Neural progenitor cell (in vitro differentiated cells): Measurements from ENCODE around the gene FAM83B. TPM values are rescaled to one million over a fixed set of nuclear protein-coding genes. Genes with fewer than 3 reads are reported as not detected.

Experiments used
- DNase-seq: peaks from one replicate; pipeline ENCODE4 v3.0.0-alpha.2; 2016; ENCODE audit warnings: low spot score
- H2AFZ ChIP-seq: fragments of 200-600 bp; sonication (generic); replicated peaks from 2 replicates; pipeline ENCODE4 v1.6.1; 2016; ENCODE audit warnings: antibody characterized with exemption
- H3F3A ChIP-seq: fragments of 200-600 bp; sonication (generic); 2 replicates; pipeline ENCODE4 v1.6.1; 2016; ENCODE audit warnings: antibody characterized with exemption, low read depth
- H3K27ac ChIP-seq: fragments of 200-600 bp; sonication (generic); 2 replicates; pipeline ENCODE4 v1.5.1; 2016; ENCODE audit warnings: mild to moderate bottlenecking
- H3K27me3 ChIP-seq: fragments of 200-600 bp; sonication (generic); 2 replicates; pipeline ENCODE4 v1.6.1; 2016; ENCODE audit warnings: mild to moderate bottlenecking, moderate library complexity
- H3K36me3 ChIP-seq: fragments of 200-600 bp; sonication (generic); 2 replicates; pipeline ENCODE4 v1.5.1; 2016
- H3K4me1 ChIP-seq: fragments of 200-600 bp; sonication (generic); 2 replicates; pipeline ENCODE4 v1.6.1; 2016; ENCODE audit warnings: mixed run types
- H3K4me2 ChIP-seq: fragments of 200-600 bp; sonication (generic); 2 replicates; pipeline ENCODE4 v1.6.1; 2016
- H3K4me3 ChIP-seq: fragments of 200-600 bp; sonication (generic); 2 replicates; pipeline ENCODE4 v1.5.1; 2016
- H3K79me2 ChIP-seq: fragments of 200-600 bp; sonication (generic); 2 replicates; pipeline ENCODE4 v1.6.1; 2016; ENCODE audit warnings: low read depth
- H3K9ac ChIP-seq: fragments of 200-600 bp; sonication (generic); 2 replicates; pipeline ENCODE4 v1.6.1; 2016
- H3K9me3 ChIP-seq: fragments of 200-600 bp; sonication (generic); 2 replicates; pipeline ENCODE4 v1.5.1; 2016; ENCODE audit warnings: low read depth
- H4K20me1 ChIP-seq: fragments of 200-600 bp; sonication (generic); 2 replicates; pipeline ENCODE4 v1.6.1; 2016; ENCODE audit warnings: low read depth
- H3K27ac Mint-ChIP-seq: 3 replicates; pipeline ENCODE4 v1.8.0; 2021; ENCODE audit warnings: mixed read lengths
- H3K27me3 Mint-ChIP-seq: 2 replicates; pipeline ENCODE4 v1.8.0; 2022; ENCODE audit warnings: low read depth, mild to moderate bottlenecking, inconsistent platforms, moderate library complexity, mixed read lengths; ENCODE audit not compliant: insufficient read depth
- H3K36me3 Mint-ChIP-seq: 3 replicates; pipeline ENCODE4 v1.8.0; 2021; ENCODE audit warnings: mixed read lengths
- H3K4me1 Mint-ChIP-seq: 3 replicates; pipeline ENCODE4 v1.8.0; 2021; ENCODE audit warnings: mixed read lengths
- H3K4me3 Mint-ChIP-seq: 3 replicates; pipeline ENCODE4 v1.8.0; 2021; ENCODE audit warnings: mild to moderate bottlenecking, moderate library complexity, mixed read lengths
- H3K9me3 Mint-ChIP-seq: 3 replicates; pipeline ENCODE4 v1.8.0; 2020; ENCODE audit warnings: mixed read lengths
- EZH2 ChIP-seq: fragments of 200-600 bp; sonication (generic); IDR thresholded peaks from 2 replicates; pipeline ENCODE4 v1.6.1; 2017; ENCODE audit warnings: antibody characterized with exemption, mild to moderate bottlenecking, moderate library complexity
- EZH2phosphoT487 ChIP-seq: fragments of 200-600 bp; sonication (generic); IDR thresholded peaks from 2 replicates; pipeline ENCODE4 v1.6.1; 2017; ENCODE audit warnings: antibody characterized with exemption
- total RNA-seq: library from RNA; depleted of rRNA; stranded (reverse); fragments of >200 nt; gene quantifications from 2 replicates; pipeline ENCODE4 v1.2.3, GENCODE V29; 2015; ENCODE audit warnings: low replicate concordance
- TF ChIP-seq, protein P1 (sequence below): fragments of 200-600 bp; sonication (generic); IDR thresholded peaks from 2 replicates; pipeline ENCODE4 v1.5.1; 2017; ENCODE audit warnings: antibody characterized with exemption, mild to moderate bottlenecking

FAM83B gene
- total RNA-seq, 1 donor from 2014 or later, result 5.3 TPM

DNA sequence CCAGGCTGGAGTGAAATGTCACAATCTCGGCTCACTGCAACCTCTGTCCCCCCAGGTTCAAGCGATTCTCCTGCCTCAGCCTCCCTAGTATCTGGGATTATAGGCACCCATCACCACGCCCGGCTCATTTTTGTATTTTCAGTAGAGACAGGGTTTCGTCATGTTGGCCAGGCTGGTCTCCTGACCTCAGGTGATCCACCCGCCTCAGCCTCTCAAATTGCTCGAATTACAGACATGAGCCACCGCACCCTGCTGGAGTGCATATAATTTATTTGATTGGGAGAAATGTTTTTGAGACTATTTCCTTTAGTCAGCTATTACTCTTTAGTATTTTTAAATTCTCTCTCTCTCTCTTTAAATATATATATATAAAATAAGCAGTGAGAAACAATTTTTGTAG, 29.8 kb downstream of the FAM83B start:
- Histone ChIP-seq H4K20me1 (no peaks in the 10 kb centered on the region), H3K27me3 (no peaks in the 10 kb centered on the region), H3F3A (no peaks in the 10 kb centered on the region), H3K36me3 (no peaks in the 10 kb centered on the region), H3K9ac (no peak overlapping the region), H3K9me3 (no peaks in the 10 kb centered on the region), H3K27ac (no peak overlapping the region), H3K4me1 (peaks cover 9% of the 10 kb centered on the region), H2AFZ (no peak overlapping the region), H3K4me3 (no peak overlapping the region), H3K79me2 (no peaks in the 10 kb centered on the region), H3K4me2 (no peak overlapping the region)
- Mint-ChIP-seq H3K27me3 (no peaks in the 10 kb centered on the region), H3K4me3 (no peak overlapping the region), H3K27ac (no peak overlapping the region), H3K9me3 (no peaks in the 10 kb centered on the region), H3K36me3 (no peaks in the 10 kb centered on the region), H3K4me1 (no peaks in the 10 kb centered on the region)
- TF ChIP-seq, protein P1, sequence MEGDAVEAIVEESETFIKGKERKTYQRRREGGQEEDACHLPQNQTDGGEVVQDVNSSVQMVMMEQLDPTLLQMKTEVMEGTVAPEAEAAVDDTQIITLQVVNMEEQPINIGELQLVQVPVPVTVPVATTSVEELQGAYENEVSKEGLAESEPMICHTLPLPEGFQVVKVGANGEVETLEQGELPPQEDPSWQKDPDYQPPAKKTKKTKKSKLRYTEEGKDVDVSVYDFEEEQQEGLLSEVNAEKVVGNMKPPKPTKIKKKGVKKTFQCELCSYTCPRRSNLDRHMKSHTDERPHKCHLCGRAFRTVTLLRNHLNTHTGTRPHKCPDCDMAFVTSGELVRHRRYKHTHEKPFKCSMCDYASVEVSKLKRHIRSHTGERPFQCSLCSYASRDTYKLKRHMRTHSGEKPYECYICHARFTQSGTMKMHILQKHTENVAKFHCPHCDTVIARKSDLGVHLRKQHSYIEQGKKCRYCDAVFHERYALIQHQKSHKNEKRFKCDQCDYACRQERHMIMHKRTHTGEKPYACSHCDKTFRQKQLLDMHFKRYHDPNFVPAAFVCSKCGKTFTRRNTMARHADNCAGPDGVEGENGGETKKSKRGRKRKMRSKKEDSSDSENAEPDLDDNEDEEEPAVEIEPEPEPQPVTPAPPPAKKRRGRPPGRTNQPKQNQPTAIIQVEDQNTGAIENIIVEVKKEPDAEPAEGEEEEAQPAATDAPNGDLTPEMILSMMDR, result no peak
- no peak for TF ChIP-seq EZH2
- TF ChIP-seq EZH2phosphoT487, result no peak
- DNase-seq, result no peak

DNA sequence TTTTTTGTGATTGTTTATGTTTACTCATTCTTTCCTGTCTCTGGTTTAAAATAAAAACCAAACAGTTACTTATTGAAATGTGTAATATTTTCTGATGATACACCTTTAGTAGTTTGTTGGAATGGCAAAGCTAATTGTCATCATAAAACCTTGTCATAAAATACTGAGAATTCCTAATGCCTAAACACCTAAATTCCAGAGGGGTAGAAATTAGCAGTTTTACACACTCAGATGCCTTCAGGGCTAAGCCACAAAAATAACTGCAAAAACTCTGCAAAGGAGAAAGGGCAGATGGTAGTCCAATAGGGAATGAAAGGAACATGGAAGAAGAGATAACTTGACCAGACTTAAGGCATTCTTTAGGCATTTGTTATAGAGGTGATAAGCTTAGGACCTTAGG, 30.3 kb downstream of the FAM83B start:
- Histone ChIP-seq H3F3A (no peaks in the 10 kb centered on the region), H2AFZ (no peak overlapping the region), H3K27ac (no peak overlapping the region), H3K9ac (no peak overlapping the region), H3K4me2 (no peak overlapping the region), H3K36me3 (no peaks in the 10 kb centered on the region), H3K79me2 (no peaks in the 10 kb centered on the region), H3K4me3 (no peak overlapping the region), H3K4me1 (peaks cover 9% of the 10 kb centered on the region), H3K27me3 (no peaks in the 10 kb centered on the region), H3K9me3 (no peaks in the 10 kb centered on the region), H4K20me1 (no peaks in the 10 kb centered on the region)
- DNase-seq, result no peak
- Mint-ChIP-seq H3K27ac (no peak overlapping the region), H3K27me3 (no peaks in the 10 kb centered on the region), H3K36me3 (no peaks in the 10 kb centered on the region), H3K4me3 (no peak overlapping the region), H3K4me1 (no peaks in the 10 kb centered on the region), H3K9me3 (no peaks in the 10 kb centered on the region)
- no peak for TF ChIP-seq EZH2
- TF ChIP-seq EZH2phosphoT487, result no peak
- TF ChIP-seq, protein P1, result no peak

DNA sequence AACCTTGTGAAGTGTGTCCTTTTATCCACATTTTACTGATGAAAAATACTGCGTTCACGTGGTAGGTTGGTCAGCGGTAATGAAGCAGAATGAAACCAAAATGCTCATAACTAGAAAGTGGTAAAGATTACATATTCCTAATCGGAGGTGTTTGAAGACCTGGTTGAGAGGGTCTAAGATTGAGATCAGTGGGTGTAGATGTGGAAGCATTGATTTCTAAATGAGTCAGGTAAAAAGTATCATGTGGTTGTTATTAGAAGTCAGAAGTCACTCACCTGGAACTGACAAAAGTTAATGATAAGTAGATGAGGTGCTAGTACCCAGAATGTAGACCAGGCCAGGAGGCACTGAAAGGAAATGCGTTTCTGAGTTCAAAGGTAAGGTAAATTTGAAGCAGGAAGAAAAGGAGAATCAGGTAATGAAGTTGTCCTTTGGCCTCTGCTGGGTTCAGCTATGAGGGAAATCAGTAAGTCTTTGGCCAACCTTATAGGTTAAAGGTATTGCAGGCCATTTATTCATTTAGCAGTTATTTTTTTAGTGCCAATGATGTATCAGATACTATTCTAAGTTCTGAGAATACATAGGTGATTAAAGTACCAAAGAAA, 31.2 kb downstream of the FAM83B start:
- no peaks in the 10 kb centered on the region for H3K9me3 ChIP-seq
- DNase-seq, result no peak
- Mint-ChIP-seq H3K9me3 (no peaks in the 10 kb centered on the region), H3K36me3 (no peaks in the 10 kb centered on the region), H3K4me3 (no peak overlapping the region), H3K27me3 (no peaks in the 10 kb centered on the region), H3K4me1 (no peaks in the 10 kb centered on the region), H3K27ac (no peak overlapping the region)
- no peaks in the 10 kb centered on the region for H3K79me2 ChIP-seq
- no peak overlapping the region for H3K27ac ChIP-seq
- TF ChIP-seq, protein P1, result no peak
- no peak for TF ChIP-seq EZH2
- no peak for TF ChIP-seq EZH2phosphoT487
- no peak overlapping the region for H3K9ac ChIP-seq
- no peaks in the 10 kb centered on the region for H4K20me1 ChIP-seq
- peaks cover 9% of the 10 kb centered on the region for H3K4me1 ChIP-seq
- no peak overlapping the region for H3K4me2 ChIP-seq
- H3K4me3 ChIP-seq, result no peak overlapping the region
- H3K36me3 ChIP-seq, result no peaks in the 10 kb centered on the region
- no peaks in the 10 kb centered on the region for H3F3A ChIP-seq
- H3K27me3 ChIP-seq, result no peaks in the 10 kb centered on the region
- no peak overlapping the region for H2AFZ ChIP-seq
